ENCODE measurements around the gene TOR1AIP2.

GRCh38 chr1:179870870-179871269, 6.7 kb downstream of the TOR1AIP2 start:
- TF ChIP-seq, protein P1, sequence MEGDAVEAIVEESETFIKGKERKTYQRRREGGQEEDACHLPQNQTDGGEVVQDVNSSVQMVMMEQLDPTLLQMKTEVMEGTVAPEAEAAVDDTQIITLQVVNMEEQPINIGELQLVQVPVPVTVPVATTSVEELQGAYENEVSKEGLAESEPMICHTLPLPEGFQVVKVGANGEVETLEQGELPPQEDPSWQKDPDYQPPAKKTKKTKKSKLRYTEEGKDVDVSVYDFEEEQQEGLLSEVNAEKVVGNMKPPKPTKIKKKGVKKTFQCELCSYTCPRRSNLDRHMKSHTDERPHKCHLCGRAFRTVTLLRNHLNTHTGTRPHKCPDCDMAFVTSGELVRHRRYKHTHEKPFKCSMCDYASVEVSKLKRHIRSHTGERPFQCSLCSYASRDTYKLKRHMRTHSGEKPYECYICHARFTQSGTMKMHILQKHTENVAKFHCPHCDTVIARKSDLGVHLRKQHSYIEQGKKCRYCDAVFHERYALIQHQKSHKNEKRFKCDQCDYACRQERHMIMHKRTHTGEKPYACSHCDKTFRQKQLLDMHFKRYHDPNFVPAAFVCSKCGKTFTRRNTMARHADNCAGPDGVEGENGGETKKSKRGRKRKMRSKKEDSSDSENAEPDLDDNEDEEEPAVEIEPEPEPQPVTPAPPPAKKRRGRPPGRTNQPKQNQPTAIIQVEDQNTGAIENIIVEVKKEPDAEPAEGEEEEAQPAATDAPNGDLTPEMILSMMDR (IDR thresholded peaks at IDR 0.05) = no peak
- TF ChIP-seq POLR2A (IDR thresholded peaks at IDR 0.05) = no peak
